SU-DHL-6 (cell line): ENCODE measurements around the gene CA7.
"Not testable (repeated sequence)": the region's sequence is repeated elsewhere in the genome, so short reads cannot be mapped to it uniquely, and the experiment has no call there.

Experiments
- H2AFZ ChIP-seq: fragments of 200-600 bp; sonication (generic); 2 replicates; pipeline ENCODE4 v1.6.1; 2014; ENCODE audit warnings: low read depth, mild to moderate bottlenecking, moderate library complexity, mixed read lengths, antibody characterized with exemption, low read length; ENCODE audit not compliant: severe bottlenecking
- H3F3A ChIP-seq: fragments of 200-600 bp; shearing (Covaris generic); 2 replicates; pipeline ENCODE4 v1.6.0; 2016; ENCODE audit warnings: antibody characterized with exemption, mild to moderate bottlenecking; ENCODE audit not compliant: insufficient read depth
- H3K27ac ChIP-seq: fragments of 200-600 bp; sonication (generic); 2 replicates; pipeline ENCODE4 v1.5.1; 2016; ENCODE audit warnings: low read depth, mild to moderate bottlenecking, low read length, moderate library complexity, mixed read lengths
- H3K27me3 ChIP-seq: fragments of 200-600 bp; sonication (generic), shearing (Covaris generic); 2 replicates; pipeline ENCODE4 v1.6.0; 2014; ENCODE audit warnings: mild to moderate bottlenecking, low read length
- H3K36me3 ChIP-seq: fragments of 200-600 bp; sonication (generic); 2 replicates; pipeline ENCODE4 v1.6.1; 2014; ENCODE audit warnings: mild to moderate bottlenecking, low read length, mixed read lengths
- H3K4me2 ChIP-seq: fragments of 300-600, 200-600 bp; shearing (Covaris generic), sonication (generic); 2 replicates; pipeline ENCODE4 v1.6.0; 2014; ENCODE audit warnings: low read length, low read depth, mild to moderate bottlenecking; ENCODE audit not compliant: poor library complexity, severe bottlenecking
- H3K4me3 ChIP-seq: fragments of 200-600 bp; sonication (generic); 2 replicates; pipeline ENCODE4 v1.5.1; 2014; ENCODE audit warnings: antibody characterized with exemption, low read length, mild to moderate bottlenecking, mixed read lengths; ENCODE audit not compliant: insufficient read depth, poor library complexity, severe bottlenecking
- H3K79me2 ChIP-seq: fragments of 200-600 bp; sonication (generic); 2 replicates; pipeline ENCODE4 v1.6.1; 2014; ENCODE audit warnings: mild to moderate bottlenecking, low read length, moderate library complexity; ENCODE audit not compliant: insufficient read depth
- H3K9ac ChIP-seq: fragments of 200-600 bp; sonication (generic); 2 replicates; pipeline ENCODE4 v1.7.0; 2014; ENCODE audit warnings: mild to moderate bottlenecking, low read length
- H3K9me2 ChIP-seq: fragments of 200-600 bp; sonication (generic); replicated peaks from 2 replicates; pipeline ENCODE4 v1.6.1; 2014; ENCODE audit warnings: low read length; ENCODE audit not compliant: insufficient read depth
- H3K9me3 ChIP-seq: fragments of 200-600 bp; sonication (generic); 2 replicates; pipeline ENCODE4 v1.6.1; 2014; ENCODE audit warnings: low read length, mixed read lengths; ENCODE audit not compliant: insufficient read depth
- H4K20me1 ChIP-seq: fragments of 200-600 bp; sonication (generic); 2 replicates; pipeline ENCODE4 v1.6.1; 2014; ENCODE audit warnings: low read depth, mild to moderate bottlenecking, antibody characterized with exemption, low read length, moderate library complexity, mixed read lengths
- EZH2phosphoT487 ChIP-seq: fragments of 200-600 bp; sonication (generic), shearing (Covaris generic); conservative IDR thresholded peaks from 2 replicates; pipeline ENCODE4 v1.6.1; 2018; ENCODE audit warnings: mild to moderate bottlenecking, antibody characterized with exemption, low read length, moderate library complexity, mixed read lengths
- TF ChIP-seq, protein P1 (sequence below): fragments of 200-600 bp; sonication (generic); IDR thresholded peaks from one replicate; pipeline ENCODE4 v1.5.1; 2017; ENCODE audit warnings: antibody characterized with exemption, mild to moderate bottlenecking, low read length, moderate library complexity; ENCODE audit not compliant: insufficient read depth, poor library complexity, severe bottlenecking

CA7 gene

DNA sequence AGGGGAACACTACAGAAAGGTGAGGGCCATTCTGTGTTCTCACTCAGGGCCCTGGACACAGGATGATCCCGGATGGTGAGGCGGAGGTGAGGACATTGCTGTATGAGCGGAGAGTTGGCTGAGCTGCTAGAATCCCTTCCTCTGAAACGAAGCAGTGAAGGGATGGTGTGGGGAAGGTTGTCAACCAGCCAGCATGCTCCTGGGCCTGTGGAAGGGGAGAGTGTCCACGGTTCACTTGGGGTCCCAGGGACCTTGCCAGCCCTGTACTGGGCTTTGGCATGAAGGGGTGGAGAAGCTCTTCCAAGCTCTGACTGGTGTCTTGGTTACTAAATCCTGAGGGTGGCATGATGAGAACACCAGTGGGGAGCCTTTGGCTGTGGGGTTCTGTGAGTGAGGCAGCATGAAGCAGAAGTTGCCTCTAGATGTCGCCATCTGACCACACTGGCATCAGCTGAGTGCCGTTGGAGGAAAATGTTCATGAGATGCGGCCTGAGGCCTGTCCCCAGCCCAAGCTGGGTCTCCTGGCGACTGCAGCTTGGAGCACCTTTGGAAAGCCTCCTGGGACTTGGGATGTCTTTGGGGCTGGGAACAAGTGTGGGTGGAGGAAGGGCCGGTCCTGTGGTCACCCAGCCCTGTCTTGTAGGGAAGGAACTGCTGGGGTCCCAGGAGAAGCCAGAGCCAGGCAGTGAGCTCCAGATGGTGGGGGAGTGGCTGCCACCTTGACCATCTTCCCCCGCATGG is 50.9 kb downstream of the CA7 start:
- Histone ChIP-seq H3K4me3 (no peak overlapping the region), H3F3A (no peaks in the 10 kb centered on the region), H3K36me3 (no peaks in the 10 kb centered on the region), H4K20me1 (no peaks in the 10 kb centered on the region), H3K9me3 (no peaks in the 10 kb centered on the region), H3K79me2 (no peaks in the 10 kb centered on the region), H3K27me3 (no peaks in the 10 kb centered on the region), H3K9me2 (no peaks in the 10 kb centered on the region), H3K9ac (no peak overlapping the region), H2AFZ (no peak overlapping the region), H3K4me2 (no peak overlapping the region), H3K27ac (no peak overlapping the region)
- TF ChIP-seq, protein P1, sequence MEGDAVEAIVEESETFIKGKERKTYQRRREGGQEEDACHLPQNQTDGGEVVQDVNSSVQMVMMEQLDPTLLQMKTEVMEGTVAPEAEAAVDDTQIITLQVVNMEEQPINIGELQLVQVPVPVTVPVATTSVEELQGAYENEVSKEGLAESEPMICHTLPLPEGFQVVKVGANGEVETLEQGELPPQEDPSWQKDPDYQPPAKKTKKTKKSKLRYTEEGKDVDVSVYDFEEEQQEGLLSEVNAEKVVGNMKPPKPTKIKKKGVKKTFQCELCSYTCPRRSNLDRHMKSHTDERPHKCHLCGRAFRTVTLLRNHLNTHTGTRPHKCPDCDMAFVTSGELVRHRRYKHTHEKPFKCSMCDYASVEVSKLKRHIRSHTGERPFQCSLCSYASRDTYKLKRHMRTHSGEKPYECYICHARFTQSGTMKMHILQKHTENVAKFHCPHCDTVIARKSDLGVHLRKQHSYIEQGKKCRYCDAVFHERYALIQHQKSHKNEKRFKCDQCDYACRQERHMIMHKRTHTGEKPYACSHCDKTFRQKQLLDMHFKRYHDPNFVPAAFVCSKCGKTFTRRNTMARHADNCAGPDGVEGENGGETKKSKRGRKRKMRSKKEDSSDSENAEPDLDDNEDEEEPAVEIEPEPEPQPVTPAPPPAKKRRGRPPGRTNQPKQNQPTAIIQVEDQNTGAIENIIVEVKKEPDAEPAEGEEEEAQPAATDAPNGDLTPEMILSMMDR, result peak; percentile 67
- no peak for TF ChIP-seq EZH2phosphoT487

DNA sequence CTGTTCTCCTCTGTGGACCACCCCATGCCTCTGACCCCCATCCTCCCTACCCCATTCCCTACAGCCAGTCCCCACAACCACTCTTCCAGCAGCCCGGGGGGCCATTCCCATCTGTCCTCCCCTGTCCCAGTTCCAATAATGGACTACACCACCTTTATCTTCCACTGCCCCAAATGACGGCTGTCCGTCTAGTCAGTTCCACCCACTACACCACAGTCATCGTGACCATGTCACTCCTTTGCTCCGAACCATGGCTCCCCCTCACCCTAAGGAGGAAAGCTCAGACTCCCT is 51.4 kb downstream of the CA7 start:
- Histone ChIP-seq H3K4me3 (no peak overlapping the region), H3K9me3 (no peaks in the 10 kb centered on the region), H3K36me3 (no peaks in the 10 kb centered on the region), H4K20me1 (no peaks in the 10 kb centered on the region), H3K27me3 (no peaks in the 10 kb centered on the region), H3K9me2 (no peaks in the 10 kb centered on the region), H2AFZ (no peak overlapping the region), H3K27ac (no peak overlapping the region), H3K4me2 (no peak overlapping the region), H3K79me2 (no peaks in the 10 kb centered on the region), H3F3A (no peaks in the 10 kb centered on the region), H3K9ac (no peak overlapping the region)
- no peak for TF ChIP-seq EZH2phosphoT487
- TF ChIP-seq, protein P1, result no peak

DNA sequence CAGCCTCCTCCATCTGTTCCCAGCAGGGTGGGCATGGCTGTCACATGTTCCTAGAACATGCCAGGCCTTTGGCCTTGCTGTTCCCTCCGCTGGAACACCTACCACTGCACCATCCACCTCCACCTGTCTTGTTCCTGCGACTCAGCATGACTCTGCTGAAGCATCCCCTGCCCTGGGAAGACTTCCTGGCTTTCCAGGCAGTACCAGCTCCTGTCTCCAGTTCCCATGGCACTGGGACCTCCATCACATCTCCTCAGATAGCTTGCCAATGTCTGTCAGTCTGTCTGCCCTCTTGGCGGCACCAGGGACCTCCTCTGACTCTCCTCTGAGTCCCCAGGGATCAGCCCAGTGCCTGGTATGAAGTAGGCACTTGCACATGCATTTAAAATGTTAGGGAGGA is 51.8 kb downstream of the CA7 start:
- H3F3A ChIP-seq, result no peaks in the 10 kb centered on the region
- no peaks in the 10 kb centered on the region for H3K9me2 ChIP-seq
- no peak overlapping the region for H3K27ac ChIP-seq
- H3K9me3 ChIP-seq, result no peaks in the 10 kb centered on the region
- H3K36me3 ChIP-seq, result no peaks in the 10 kb centered on the region
- H3K4me2 ChIP-seq, result no peak overlapping the region
- no peak overlapping the region for H3K4me3 ChIP-seq
- no peaks in the 10 kb centered on the region for H4K20me1 ChIP-seq
- no peaks in the 10 kb centered on the region for H3K79me2 ChIP-seq
- H3K27me3 ChIP-seq, result no peaks in the 10 kb centered on the region
- H3K9ac ChIP-seq, result no peak overlapping the region
- TF ChIP-seq, protein P1, result no peak
- no peak for TF ChIP-seq EZH2phosphoT487
- no peak overlapping the region for H2AFZ ChIP-seq

DNA sequence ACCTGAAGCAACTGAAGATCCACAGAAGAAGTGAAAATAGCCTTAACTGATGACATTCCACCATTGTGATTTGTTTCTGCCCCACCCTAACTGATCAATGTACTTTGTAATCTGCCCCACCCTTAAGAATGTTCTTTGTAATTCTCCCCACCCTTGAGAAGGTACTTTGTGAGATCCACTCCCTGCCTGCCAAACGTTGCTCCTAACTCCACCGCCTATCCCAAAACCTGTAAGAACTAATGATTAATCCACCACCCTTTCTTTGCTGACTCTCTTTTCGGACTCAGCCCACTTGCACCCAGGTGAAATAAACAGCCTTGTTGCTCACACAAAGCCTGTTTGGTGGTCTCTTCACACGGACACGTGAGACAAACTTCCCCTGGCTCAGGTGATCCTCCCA is 52.5 kb downstream of the CA7 start:
- H3K27ac ChIP-seq, H4K20me1 ChIP-seq, H3K36me3 ChIP-seq, H3K9me3 ChIP-seq, H3F3A ChIP-seq, H3K9ac ChIP-seq, H2AFZ ChIP-seq, H3K4me2 ChIP-seq, H3K27me3 ChIP-seq, H3K79me2 ChIP-seq, H3K4me3 ChIP-seq, H3K9me2 ChIP-seq: not testable (repeated sequence)
